HepG2 (cell line): ENCODE results near the gene TMEM79. TPM values are rescaled to one million over a fixed set of nuclear protein-coding genes. Genes with fewer than 3 reads are reported as not detected.

Experiments
- ARID5B ChIP-seq: IDR thresholded peaks from 2 replicates; pipeline ENCODE4 v1.4.0; 2020; ENCODE audit warnings: mild to moderate bottlenecking, missing genetic modification reagents
- HIVEP1 ChIP-seq: sonication (generic); formaldehyde crosslinking; IDR thresholded peaks from 2 replicates; pipeline ENCODE4 v1.4.0; 2020; ENCODE audit warnings: mild to moderate bottlenecking, missing genetic modification reagents
- HOXD1 ChIP-seq: sonication (generic); formaldehyde crosslinking; IDR thresholded peaks from 2 replicates; pipeline ENCODE4 v1.5.0; 2020; ENCODE audit warnings: missing genetic modification reagents
- KLF13 ChIP-seq: sonication (generic); formaldehyde crosslinking; IDR thresholded peaks from 2 replicates; pipeline ENCODE4 v1.4.0; 2020; ENCODE audit warnings: mild to moderate bottlenecking, missing genetic modification reagents
- KLF6 ChIP-seq: IDR thresholded peaks from 2 replicates; pipeline ENCODE4 v1.8.0; 2016; ENCODE audit warnings: missing biosample characterization, missing genetic modification reagents
- MED1 ChIP-seq: sonication (generic); formaldehyde crosslinking; IDR thresholded peaks from 2 replicates; pipeline ENCODE4 v1.4.0; 2020; ENCODE audit warnings: missing genetic modification reagents
- RELA ChIP-seq: sonication (generic); formaldehyde crosslinking; IDR thresholded peaks from 2 replicates; pipeline ENCODE4 v1.4.0; 2020; ENCODE audit warnings: missing genetic modification reagents
- SKIL ChIP-seq: sonication (generic); formaldehyde crosslinking; IDR thresholded peaks from 2 replicates; pipeline ENCODE4 v1.8.0; 2022; ENCODE audit warnings: missing genetic modification reagents, mild to moderate bottlenecking, moderate library complexity, borderline replicate concordance
- SOX6 ChIP-seq, 2 experiments: fragments of 450-650 bp in 1 of 2; sonication (generic) in 1 of 2; formaldehyde crosslinking in 1 of 2; IDR thresholded peaks; 2 replicates each; pipeline versions ENCODE4 v1.4.0 to v1.6.1; 2017 to 2020; ENCODE audit warnings: antibody characterized with exemption in 1 of 2, mild to moderate bottlenecking in 1 of 2, missing genetic modification reagents in 1 of 2
- SRF ChIP-seq: IDR thresholded peaks from 2 replicates; pipeline ENCODE4 v1.6.1; 2011; ENCODE audit warnings: mild to moderate bottlenecking, low read depth, low read length, moderate library complexity
- TP53 ChIP-seq: sonication (generic); formaldehyde crosslinking; conservative IDR thresholded peaks from 2 replicates; pipeline ENCODE4 v1.4.0; 2020; ENCODE audit warnings: missing genetic modification reagents
- ZNF138 ChIP-seq: sonication (generic); formaldehyde crosslinking; IDR thresholded peaks from 2 replicates; pipeline ENCODE4 v1.5.0; 2020; ENCODE audit warnings: mild to moderate bottlenecking, low read depth, missing genetic modification reagents
- ZNF326 ChIP-seq: sonication (generic); formaldehyde crosslinking; IDR thresholded peaks from 2 replicates; pipeline ENCODE4 v1.4.0; 2020; ENCODE audit warnings: missing genetic modification reagents, borderline replicate concordance
- polyA plus RNA-seq, 8 experiments: library from polyadenylated mRNA; depleted of rRNA in 3 of 8; stranded (reverse) in 7 of 8; unstranded in 1 of 8; fragments of >200 nt; fragmentation: Illumina TruSeq in 4 of 8; extraction: Trizol in 4 of 8; gene quantifications; 2 replicates each; pipeline versions ENCODE4 v1.2.1 to v1.2.3, GENCODE V29; 2011 to 2016; ENCODE audit warnings: low read depth in 4 of 8, missing spikeins in 1 of 8, mixed read lengths in 1 of 8; ENCODE audit not compliant: insufficient read depth in 1 of 8
- total RNA-seq, 5 experiments: library from RNA; depleted of rRNA; stranded (reverse); fragments of >200 nt; fragmentation: Illumina TruSeq; extraction: Trizol; gene quantifications; 2 replicates each; pipeline ENCODE4 v1.2.3, GENCODE V29; 2016; ENCODE audit warnings: low read depth in 1 of 5
- TF ChIP-seq, protein P1 (sequence below): sonication (generic); formaldehyde crosslinking; IDR thresholded peaks from 2 replicates; pipeline ENCODE4 v1.8.0; 2022; ENCODE audit warnings: missing genetic modification reagents, low read depth, mild to moderate bottlenecking, borderline replicate concordance
- TF ChIP-seq, protein P2 (sequence below): sonication (generic); formaldehyde crosslinking; IDR thresholded peaks from 2 replicates; pipeline ENCODE4 v1.4.0; 2020; ENCODE audit warnings: missing genetic modification reagents, borderline replicate concordance
- TF ChIP-seq, protein P3 (sequence below): sonication (generic); formaldehyde crosslinking; IDR thresholded peaks from 2 replicates; pipeline ENCODE4 v1.5.0; 2020; ENCODE audit warnings: mild to moderate bottlenecking, missing genetic modification reagents, borderline replicate concordance

Gene TMEM79
- total and polyA plus RNA-seq, 2 of the 13 experiments (the other 11 are each of a cell fraction or from before 2014, with no cell fraction given) = 1.2 to 1.9 TPM

DNA sequence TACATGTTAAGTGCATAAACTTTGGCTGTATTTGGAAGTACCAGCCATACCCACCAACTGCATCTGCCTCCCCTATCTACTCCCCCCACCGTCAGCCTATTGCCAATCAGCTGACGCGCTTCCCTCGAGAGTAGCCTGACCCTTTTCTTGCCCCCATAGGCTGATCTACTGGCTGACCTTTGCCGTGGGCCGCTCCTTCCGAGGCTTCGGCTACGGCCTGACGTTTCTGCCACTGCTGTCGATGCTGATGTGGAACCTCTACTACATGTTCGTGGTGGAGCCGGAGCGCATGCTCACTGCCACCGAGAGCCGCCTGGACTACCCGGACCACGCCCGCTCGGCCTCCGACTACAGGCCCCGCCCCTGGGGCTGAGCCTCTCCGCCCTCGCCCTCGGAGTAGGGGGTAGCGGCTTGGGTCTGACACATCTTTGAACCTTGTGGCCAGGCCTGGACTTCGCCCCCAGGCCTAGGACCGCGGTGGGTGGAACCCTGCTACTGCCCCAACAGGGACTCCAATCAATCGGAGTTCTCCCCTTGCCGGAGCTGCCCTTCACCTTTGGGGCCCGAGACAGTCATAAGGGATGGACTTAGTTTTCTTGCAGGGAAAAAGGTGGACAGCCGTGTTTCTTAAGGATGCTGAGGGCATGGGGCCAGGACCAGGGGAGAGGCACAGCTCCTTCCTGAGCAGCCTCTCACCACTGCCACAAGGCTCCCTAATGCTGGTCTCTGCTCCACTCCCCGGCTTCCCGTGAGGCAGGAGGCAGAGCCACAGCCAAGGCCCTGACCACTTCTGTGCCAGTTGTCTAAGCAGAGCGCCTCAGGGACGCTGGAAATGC is 7.3 kb downstream of the TMEM79 start (continued):
- TF ChIP-seq, protein P1, sequence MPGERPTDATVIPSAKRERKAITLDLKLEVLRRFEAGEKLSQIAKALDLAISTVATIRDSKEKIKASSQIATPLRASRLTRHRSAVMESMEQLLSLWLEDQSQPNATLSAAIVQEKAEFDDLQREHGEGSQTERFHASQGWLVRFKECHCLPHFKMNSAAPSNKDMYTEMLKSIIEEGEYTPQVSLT (CRISPR knock-in tag) = no peak
- no peak for TF ChIP-seq ZNF326 (CRISPR knock-in tag)
- 0 out of 2 replicates have a peak, but pooled peaks have one; percentile 20 for TF ChIP-seq SRF
- peak; percentile 61 for TF ChIP-seq ARID5B (CRISPR knock-in tag)
- no peak for TF ChIP-seq TP53 (CRISPR knock-in tag)
- TF ChIP-seq KLF13 (CRISPR knock-in tag) = no peak
- no peak; the same call in 1 of the 2 replicates for TF ChIP-seq HOXD1
- TF ChIP-seq RELA = peak; percentile 20; the same call in 1 of the 2 replicates
- TF ChIP-seq, protein P2, sequence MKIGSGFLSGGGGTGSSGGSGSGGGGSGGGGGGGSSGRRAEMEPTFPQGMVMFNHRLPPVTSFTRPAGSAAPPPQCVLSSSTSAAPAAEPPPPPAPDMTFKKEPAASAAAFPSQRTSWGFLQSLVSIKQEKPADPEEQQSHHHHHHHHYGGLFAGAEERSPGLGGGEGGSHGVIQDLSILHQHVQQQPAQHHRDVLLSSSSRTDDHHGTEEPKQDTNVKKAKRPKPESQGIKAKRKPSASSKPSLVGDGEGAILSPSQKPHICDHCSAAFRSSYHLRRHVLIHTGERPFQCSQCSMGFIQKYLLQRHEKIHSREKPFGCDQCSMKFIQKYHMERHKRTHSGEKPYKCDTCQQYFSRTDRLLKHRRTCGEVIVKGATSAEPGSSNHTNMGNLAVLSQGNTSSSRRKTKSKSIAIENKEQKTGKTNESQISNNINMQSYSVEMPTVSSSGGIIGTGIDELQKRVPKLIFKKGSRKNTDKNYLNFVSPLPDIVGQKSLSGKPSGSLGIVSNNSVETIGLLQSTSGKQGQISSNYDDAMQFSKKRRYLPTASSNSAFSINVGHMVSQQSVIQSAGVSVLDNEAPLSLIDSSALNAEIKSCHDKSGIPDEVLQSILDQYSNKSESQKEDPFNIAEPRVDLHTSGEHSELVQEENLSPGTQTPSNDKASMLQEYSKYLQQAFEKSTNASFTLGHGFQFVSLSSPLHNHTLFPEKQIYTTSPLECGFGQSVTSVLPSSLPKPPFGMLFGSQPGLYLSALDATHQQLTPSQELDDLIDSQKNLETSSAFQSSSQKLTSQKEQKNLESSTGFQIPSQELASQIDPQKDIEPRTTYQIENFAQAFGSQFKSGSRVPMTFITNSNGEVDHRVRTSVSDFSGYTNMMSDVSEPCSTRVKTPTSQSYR = peak; percentile 82; the same call in 1 of the 2 replicates
- no peak for TF ChIP-seq SOX6 (IDR thresholded peaks at IDR 0.05)
- peak; percentile 82 for TF ChIP-seq SOX6 (CRISPR knock-in tag; IDR thresholded peaks at IDR 0.05)
- TF ChIP-seq, protein P3, sequence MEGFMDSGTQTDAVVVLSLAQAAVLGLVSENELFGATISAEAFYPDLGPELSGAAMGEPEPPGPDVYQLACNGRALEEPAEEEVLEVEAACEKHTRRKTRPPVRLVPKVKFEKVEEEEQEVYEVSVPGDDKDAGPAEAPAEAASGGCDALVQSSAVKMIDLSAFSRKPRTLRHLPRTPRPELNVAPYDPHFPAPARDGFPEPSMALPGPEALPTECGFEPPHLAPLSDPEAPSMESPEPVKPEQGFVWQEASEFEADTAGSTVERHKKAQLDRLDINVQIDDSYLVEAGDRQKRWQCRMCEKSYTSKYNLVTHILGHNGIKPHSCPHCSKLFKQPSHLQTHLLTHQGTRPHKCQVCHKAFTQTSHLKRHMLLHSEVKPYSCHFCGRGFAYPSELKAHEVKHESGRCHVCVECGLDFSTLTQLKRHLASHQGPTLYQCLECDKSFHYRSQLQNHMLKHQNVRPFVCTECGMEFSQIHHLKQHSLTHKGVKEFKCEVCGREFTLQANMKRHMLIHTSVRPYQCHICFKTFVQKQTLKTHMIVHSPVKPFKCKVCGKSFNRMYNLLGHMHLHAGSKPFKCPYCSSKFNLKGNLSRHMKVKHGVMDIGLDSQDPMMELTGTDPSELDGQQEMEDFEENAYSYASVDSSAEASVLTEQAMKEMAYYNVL = 0 out of 2 replicates have a peak, but pooled peaks have one; percentile 49
- no peak for TF ChIP-seq ZNF138 (CRISPR knock-in tag)
- peak; percentile 26; the same call in 1 of the 2 replicates for TF ChIP-seq KLF6 (CRISPR knock-in tag)
- TF ChIP-seq SKIL (CRISPR knock-in tag) = peak; percentile 46; the same call in 1 of the 2 replicates
- TF ChIP-seq MED1 (CRISPR knock-in tag) = peak; percentile 87
- peak; percentile 67; the same call in 1 of the 2 replicates for TF ChIP-seq HIVEP1 (CRISPR knock-in tag)
